CD14-positive monocyte (primary cell): ENCODE measurements around the gene TOMM20. TPM values are rescaled to one million over a fixed set of nuclear protein-coding genes. Genes with fewer than 3 reads are reported as not detected.

ENCODE experiments used
- DNase-seq, 3 donors: peaks; one replicate each; pipeline ENCODE4 v3.0.0-alpha.2; 2011 to 2022
- H2AFZ ChIP-seq: 2 replicates; pipeline ENCODE4 v1.6.0; 2012; ENCODE audit warnings: mild to moderate bottlenecking, low read depth, low read length, inconsistent platforms; ENCODE audit not compliant: insufficient read depth, poor library complexity, severe bottlenecking
- H3K27ac ChIP-seq, 2 donors: 1 replicate in 1 of 2; 2 replicates in 1 of 2; pipeline ENCODE4 v1.5.1; 2012 to 2013; ENCODE audit warnings: low read length in 2 of 2, control low read depth in 1 of 2, inconsistent platforms in 1 of 2, low read depth in 1 of 2, mild to moderate bottlenecking in 1 of 2
- H3K27me3 ChIP-seq, 2 donors: one replicate each; pipeline versions ENCODE4 v1.6.0 to v1.6.1; 2011 to 2013; ENCODE audit warnings: low read length in 2 of 2; ENCODE audit not compliant: control insufficient read depth in 2 of 2, insufficient read depth in 2 of 2
- H3K36me3 ChIP-seq, 2 donors: replicated peaks in 1 of 2; 1 replicate in 1 of 2; 2 replicates in 1 of 2; pipeline versions ENCODE4 v1.5.1 to v1.6.1; 2012 to 2013; ENCODE audit warnings: low read length in 2 of 2, control low read depth in 1 of 2, inconsistent platforms in 1 of 2, mild to moderate bottlenecking in 1 of 2; ENCODE audit not compliant: insufficient read depth in 2 of 2, control insufficient read depth in 1 of 2
- H3K4me1 ChIP-seq, 2 donors: 1 replicate in 1 of 2; 2 replicates in 1 of 2; pipeline versions ENCODE4 v1.5.1 to v1.6.1; 2012 to 2013; ENCODE audit warnings: low read length in 2 of 2, control low read depth in 1 of 2, inconsistent platforms in 1 of 2, mild to moderate bottlenecking in 1 of 2, moderate library complexity in 1 of 2; ENCODE audit not compliant: insufficient read depth in 2 of 2, control insufficient read depth in 1 of 2
- H3K4me2 ChIP-seq: replicated peaks from 2 replicates; pipeline ENCODE3; 2012; ENCODE audit warnings: low read length, moderate library complexity, mild to moderate bottlenecking; ENCODE audit not compliant: poor library complexity, severe bottlenecking; ENCODE audit errors: extremely low read depth
- H3K4me3 ChIP-seq, 3 experiments: fragments of 200-600 bp in 1 of 3; sonication (generic) in 1 of 3; replicated peaks in 1 of 3; 1 replicate in 2 of 3; 2 replicates in 1 of 3; pipeline ENCODE4 v1.5.1; 2011 to 2013; ENCODE audit warnings: low read length in 3 of 3, mild to moderate bottlenecking in 3 of 3, control low read depth in 2 of 3, low read depth in 2 of 3, inconsistent platforms in 1 of 3, moderate library complexity in 1 of 3
- H3K79me2 ChIP-seq: 2 replicates; pipeline ENCODE4 v1.6.0; 2012; ENCODE audit warnings: mild to moderate bottlenecking, control low read depth, inconsistent platforms, low read length, moderate library complexity; ENCODE audit not compliant: insufficient read depth
- H3K9ac ChIP-seq: 2 replicates; pipeline ENCODE4 v1.6.0; 2017; ENCODE audit warnings: low read length, mild to moderate bottlenecking; ENCODE audit not compliant: insufficient read depth, poor library complexity, severe bottlenecking
- H3K9me3 ChIP-seq, 2 donors: replicated peaks in 1 of 2; 1 replicate in 1 of 2; 2 replicates in 1 of 2; pipeline versions ENCODE4 v1.5.1 to v1.6.1; 2012 to 2013; ENCODE audit warnings: low read length in 2 of 2, control low read depth in 1 of 2; ENCODE audit not compliant: control insufficient read depth in 1 of 2, insufficient read depth in 1 of 2
- H4K20me1 ChIP-seq: 2 replicates; pipeline ENCODE4 v1.6.0; 2012; ENCODE audit warnings: mild to moderate bottlenecking, low read length, control low read depth, moderate library complexity; ENCODE audit not compliant: insufficient read depth
- H3K27ac Mint-ChIP-seq, 7 donors: one replicate each; pipeline ENCODE4 v1.8.0; 2020; ENCODE audit warnings: mild to moderate bottlenecking in 7 of 7, mixed read lengths in 7 of 7, moderate library complexity in 6 of 7, inconsistent platforms in 2 of 7
- H3K27me3 Mint-ChIP-seq, 3 donors: one replicate each; pipeline ENCODE4 v1.8.0; 2021 to 2022; ENCODE audit warnings: low read depth in 3 of 3, mild to moderate bottlenecking in 3 of 3, mixed read lengths in 3 of 3, moderate library complexity in 3 of 3, inconsistent platforms in 1 of 3
- H3K36me3 Mint-ChIP-seq, 2 donors: one replicate each; pipeline ENCODE4 v1.8.0; 2020; ENCODE audit warnings: mixed read lengths in 2 of 2, inconsistent platforms in 1 of 2, mild to moderate bottlenecking in 1 of 2
- H3K4me1 Mint-ChIP-seq: one replicate; pipeline ENCODE4 v1.8.0; 2020; ENCODE audit warnings: mild to moderate bottlenecking, mixed read lengths
- H3K4me3 Mint-ChIP-seq, 2 donors: one replicate each; pipeline ENCODE4 v1.8.0; 2020; ENCODE audit warnings: mild to moderate bottlenecking in 2 of 2, mixed read lengths in 2 of 2, moderate library complexity in 1 of 2
- H3K9me3 Mint-ChIP-seq, 7 donors: one replicate each; pipeline ENCODE4 v1.8.0; 2020 to 2022; ENCODE audit warnings: mixed read lengths in 7 of 7, mild to moderate bottlenecking in 6 of 7, moderate library complexity in 6 of 7, inconsistent platforms in 2 of 7
- WGBS: methylation state at CpG from one replicate; pipeline ENCODE4 v1.1.5; 2013; ENCODE audit warnings: missing lambda C conversion rate; ENCODE audit not compliant: insufficient coverage; 5-methylcytosine and 5-hydroxymethylcytosine counted together
- intact Hi-C, 2 donors: fragments of 100-400 bp; cut with micrococcal nuclease; formaldehyde crosslinking; loops; one replicate each; pipeline versions ENCODE4 v1.15.0 to v1.15.1; 2023
- polyA plus RNA-seq, 3 donors: library from polyadenylated mRNA; depleted of rRNA in 1 of 3; unstranded in 2 of 3; stranded (reverse) in 1 of 3; fragments of 300-500 nt in 2 of 3; fragments of >200 nt in 1 of 3; fragmentation: Illumina TruSeq in 2 of 3; gene quantifications; 1 replicate in 2 of 3; 2 replicates in 1 of 3; pipeline ENCODE4 v1.2.3, GENCODE V29; 2012 to 2021
- TF ChIP-seq, protein P1 (sequence below): fragments of 200-600 bp; IDR thresholded peaks from one replicate; pipeline ENCODE4 v1.8.0; 2022; ENCODE audit warnings: antibody characterized with exemption, mild to moderate bottlenecking

The TOMM20 gene
- polyA plus RNA-seq, 3 donors = 26.5 to 34.8 (median 31.5) TPM

DNA sequence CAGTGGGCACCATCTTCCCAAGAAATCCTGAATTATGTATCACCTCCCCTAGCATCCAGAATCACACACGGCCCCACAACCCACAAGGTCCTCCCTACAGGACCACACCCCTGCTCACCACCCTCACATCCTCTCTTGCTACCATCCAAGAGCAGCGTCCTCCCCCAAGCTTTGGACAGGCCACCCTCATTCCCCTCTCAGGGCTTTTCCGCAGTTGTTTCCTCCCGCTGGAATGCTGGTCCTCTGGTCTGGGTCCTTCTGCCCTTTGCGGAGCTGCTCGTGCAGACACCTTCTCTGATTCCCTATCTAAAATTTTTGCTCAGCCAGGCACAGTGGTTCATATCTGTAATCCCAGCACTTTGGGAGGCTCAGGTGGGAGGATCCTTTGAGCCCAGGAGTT lies 56.5 kb downstream of the TOMM20 start:
- Histone ChIP-seq H3K9me3 (no peaks in the 10 kb centered on the region), H3K4me2 (no peak overlapping the region), H3K4me1 (peaks cover 50 to 59% of the 10 kb centered on the region in 2 donors), H3K27me3 (no peaks in the 10 kb centered on the region), H3K27ac (no peak overlapping the region), H3K9ac (no peak overlapping the region), H3K4me3 (no peak overlapping the region), H4K20me1 (no peaks in the 10 kb centered on the region), H3K36me3 (no peaks in the 10 kb centered on the region), H2AFZ (no peak overlapping the region), H3K79me2 (no peaks in the 10 kb centered on the region)
- peaks cover 57% of the 10 kb centered on the region for H3K4me1 Mint-ChIP-seq
- no peak overlapping the region for H3K4me3 Mint-ChIP-seq
- H3K36me3 Mint-ChIP-seq = peaks cover 5 to 21% of the 10 kb centered on the region in 2 donors
- no peak for DNase-seq
- peak overlapping the region in 2 of 7 donors; percentile 17 to 77 for H3K27ac Mint-ChIP-seq
- WGBS = 57% methylated on average over 2 of the region's 6 CpGs
- H3K9me3 Mint-ChIP-seq = peaks cover 0 to 2% (median 0%) of the 10 kb centered on the region in 7 donors
- intact Hi-C loops = loop anchor here in 1 of 2 donors (10.0 kb wide), 1 partner anchor 347 kb away; no protein-coding TSS in a partner anchor
- TF ChIP-seq, protein P1, sequence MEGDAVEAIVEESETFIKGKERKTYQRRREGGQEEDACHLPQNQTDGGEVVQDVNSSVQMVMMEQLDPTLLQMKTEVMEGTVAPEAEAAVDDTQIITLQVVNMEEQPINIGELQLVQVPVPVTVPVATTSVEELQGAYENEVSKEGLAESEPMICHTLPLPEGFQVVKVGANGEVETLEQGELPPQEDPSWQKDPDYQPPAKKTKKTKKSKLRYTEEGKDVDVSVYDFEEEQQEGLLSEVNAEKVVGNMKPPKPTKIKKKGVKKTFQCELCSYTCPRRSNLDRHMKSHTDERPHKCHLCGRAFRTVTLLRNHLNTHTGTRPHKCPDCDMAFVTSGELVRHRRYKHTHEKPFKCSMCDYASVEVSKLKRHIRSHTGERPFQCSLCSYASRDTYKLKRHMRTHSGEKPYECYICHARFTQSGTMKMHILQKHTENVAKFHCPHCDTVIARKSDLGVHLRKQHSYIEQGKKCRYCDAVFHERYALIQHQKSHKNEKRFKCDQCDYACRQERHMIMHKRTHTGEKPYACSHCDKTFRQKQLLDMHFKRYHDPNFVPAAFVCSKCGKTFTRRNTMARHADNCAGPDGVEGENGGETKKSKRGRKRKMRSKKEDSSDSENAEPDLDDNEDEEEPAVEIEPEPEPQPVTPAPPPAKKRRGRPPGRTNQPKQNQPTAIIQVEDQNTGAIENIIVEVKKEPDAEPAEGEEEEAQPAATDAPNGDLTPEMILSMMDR = no peak
- H3K27me3 Mint-ChIP-seq = peaks cover 0 to 3% (median 3%) of the 10 kb centered on the region in 3 donors

DNA sequence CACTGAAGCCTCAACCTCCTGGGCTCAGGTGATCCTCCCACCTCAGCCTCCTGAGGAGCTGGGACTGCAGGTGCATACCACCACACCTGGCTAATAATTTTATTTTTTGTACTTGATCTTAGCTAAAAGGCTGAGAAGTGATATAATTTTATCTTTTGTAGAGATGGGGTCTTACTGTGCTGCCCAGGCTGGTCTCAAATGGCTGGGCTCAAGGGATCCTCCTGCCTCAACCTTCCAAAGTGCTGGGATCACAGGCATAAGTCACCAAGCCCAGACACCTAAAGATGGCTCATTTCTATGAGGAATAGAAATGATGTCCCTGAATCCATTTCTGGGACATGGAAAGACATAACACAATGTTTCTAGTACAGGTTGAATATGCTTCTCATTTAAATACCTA lies 57.8 kb downstream of the TOMM20 start:
- Histone ChIP-seq H3K9me3 (no peaks in the 10 kb centered on the region), H4K20me1 (no peaks in the 10 kb centered on the region), H3K4me3 (no peak overlapping the region), H3K4me2 (no peak overlapping the region), H2AFZ (no peak overlapping the region), H3K9ac (no peak overlapping the region), H3K36me3 (no peaks in the 10 kb centered on the region), H3K27me3 (no peaks in the 10 kb centered on the region), H3K4me1 (peaks cover 42 to 52% of the 10 kb centered on the region in 2 donors), H3K79me2 (no peaks in the 10 kb centered on the region), H3K27ac (no peak overlapping the region)
- H3K27me3 Mint-ChIP-seq = peaks cover 0 to 3% (median 1%) of the 10 kb centered on the region in 3 donors
- H3K4me1 Mint-ChIP-seq = peaks cover 59% of the 10 kb centered on the region
- peak overlapping the region in 1 of 7 donors; percentile 58 for H3K27ac Mint-ChIP-seq
- TF ChIP-seq, protein P1 = no peak
- DNase-seq = no peak
- H3K36me3 Mint-ChIP-seq = peaks cover 5 to 14% of the 10 kb centered on the region in 2 donors
- H3K9me3 Mint-ChIP-seq = peaks cover 0 to 2% (median 0%) of the 10 kb centered on the region in 7 donors
- no peak overlapping the region for H3K4me3 Mint-ChIP-seq
- intact Hi-C loops = loop anchor here in 1 of 2 donors (10.0 kb wide), 1 partner anchor 346 kb away; no protein-coding TSS in a partner anchor
